A673 (cell line): ENCODE measurements around the gene ALG10.

Source experiments
- EZH2 ChIP-seq: fragments of 200-600 bp; sonication (generic); IDR thresholded peaks from 2 replicates; pipeline ENCODE4 v1.6.1; 2017; ENCODE audit warnings: borderline replicate concordance, low read depth, mild to moderate bottlenecking, mixed read lengths, antibody characterized with exemption, low read length; ENCODE audit not compliant: poor library complexity, severe bottlenecking
- TF ChIP-seq, protein P1 (sequence below): fragments of 300-800, 200-600 bp; sonication (generic); conservative IDR thresholded peaks from 2 replicates; pipeline ENCODE4 v1.5.1; 2017; ENCODE audit warnings: low read depth, mild to moderate bottlenecking, antibody characterized with exemption, low read length, moderate library complexity, mixed read lengths

DNA sequence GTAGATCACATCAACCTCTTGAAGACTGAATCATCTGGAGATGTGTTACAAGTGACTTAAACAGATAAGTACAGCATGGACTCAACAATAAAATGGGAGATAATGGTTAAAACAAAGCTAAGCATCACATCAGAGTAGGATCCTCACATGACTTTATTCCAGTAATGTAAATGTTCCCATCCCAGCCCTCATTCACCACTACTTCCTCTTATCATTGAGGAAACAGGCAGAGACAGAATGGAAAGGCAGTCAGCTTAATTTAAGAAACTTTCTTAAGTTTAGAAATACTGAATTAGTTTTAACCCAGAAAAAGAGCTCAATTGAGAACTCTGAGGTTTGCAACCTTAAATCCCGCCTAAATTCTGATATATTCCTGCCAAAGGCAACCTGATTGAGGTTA is 1.2 kb upstream of the ALG10 start:
- TF ChIP-seq, protein P1, sequence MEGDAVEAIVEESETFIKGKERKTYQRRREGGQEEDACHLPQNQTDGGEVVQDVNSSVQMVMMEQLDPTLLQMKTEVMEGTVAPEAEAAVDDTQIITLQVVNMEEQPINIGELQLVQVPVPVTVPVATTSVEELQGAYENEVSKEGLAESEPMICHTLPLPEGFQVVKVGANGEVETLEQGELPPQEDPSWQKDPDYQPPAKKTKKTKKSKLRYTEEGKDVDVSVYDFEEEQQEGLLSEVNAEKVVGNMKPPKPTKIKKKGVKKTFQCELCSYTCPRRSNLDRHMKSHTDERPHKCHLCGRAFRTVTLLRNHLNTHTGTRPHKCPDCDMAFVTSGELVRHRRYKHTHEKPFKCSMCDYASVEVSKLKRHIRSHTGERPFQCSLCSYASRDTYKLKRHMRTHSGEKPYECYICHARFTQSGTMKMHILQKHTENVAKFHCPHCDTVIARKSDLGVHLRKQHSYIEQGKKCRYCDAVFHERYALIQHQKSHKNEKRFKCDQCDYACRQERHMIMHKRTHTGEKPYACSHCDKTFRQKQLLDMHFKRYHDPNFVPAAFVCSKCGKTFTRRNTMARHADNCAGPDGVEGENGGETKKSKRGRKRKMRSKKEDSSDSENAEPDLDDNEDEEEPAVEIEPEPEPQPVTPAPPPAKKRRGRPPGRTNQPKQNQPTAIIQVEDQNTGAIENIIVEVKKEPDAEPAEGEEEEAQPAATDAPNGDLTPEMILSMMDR, result no peak
- no peak for TF ChIP-seq EZH2
